GM18868 (cell line): Measurements from ENCODE around the gene POLR3E.
A peak's percentile ranks its signal among the peaks of the same experiment; 100 is the strongest.

Experiments used
- ATAC-seq: cut with Tn5 transposase; IDR thresholded peaks from one replicate; pipeline ENCODE4 v1.9.1; 2021; ENCODE audit warnings: mild to moderate bottlenecking, moderate library complexity; ENCODE audit not compliant: unreplicated experiment

The POLR3E gene

GRCh38 chr16:22297114-22297870 is at the start of gene POLR3E:
Gene POLR3E (plus strand): TSS chr16:22297409. CDS start chr16:22302969, 5,560 bp downstream.
- ATAC-seq: peak; percentile 83

GRCh38 chr16:22250522-22250921 is 46.7 kb upstream of the POLR3E start:
- ATAC-seq: no peak

- no peak for ATAC-seq
Observed at GRCh38 chr16:22252317-22252716, 44.9 kb upstream of the POLR3E start.

GRCh38 chr16:22253272-22253671 is 43.9 kb upstream of the POLR3E start:
- no peak for ATAC-seq

- ATAC-seq: no peak
Observed at GRCh38 chr16:22255335-22255734, 41.9 kb upstream of the POLR3E start.

GRCh38 chr16:22257440-22257839 is 39.8 kb upstream of the POLR3E start:
- ATAC-seq: no peak

GRCh38 chr16:22260490-22260889 is 36.7 kb upstream of the POLR3E start:
- no peak for ATAC-seq

GRCh38 chr16:22262460-22262859 is 34.7 kb upstream of the POLR3E start:
- no peak for ATAC-seq

- ATAC-seq: no peak
Observed at GRCh38 chr16:22264786-22265185, 32.4 kb upstream of the POLR3E start.

- no peak for ATAC-seq
Observed at GRCh38 chr16:22265351-22265750, 31.9 kb upstream of the POLR3E start.

- no peak for ATAC-seq
Observed at GRCh38 chr16:22266546-22266945, 30.7 kb upstream of the POLR3E start.

- no peak for ATAC-seq
Observed at GRCh38 chr16:22267764-22268163, 29.4 kb upstream of the POLR3E start.

- ATAC-seq: no peak
Observed at GRCh38 chr16:22270525-22270924, 26.7 kb upstream of the POLR3E start.

- no peak for ATAC-seq
Observed at GRCh38 chr16:22272870-22273650, 24.1 kb upstream of the POLR3E start.

- ATAC-seq: no peak
Observed at GRCh38 chr16:22274916-22275315, 22.3 kb upstream of the POLR3E start.

GRCh38 chr16:22278441-22279230 is 18.6 kb upstream of the POLR3E start:
- ATAC-seq: no peak

GRCh38 chr16:22282254-22282892 is 14.8 kb upstream of the POLR3E start:
- ATAC-seq: no peak

- ATAC-seq: no peak
Observed at GRCh38 chr16:22284637-22285036, 12.6 kb upstream of the POLR3E start.

GRCh38 chr16:22285080-22285479 is 12.1 kb upstream of the POLR3E start:
- no peak for ATAC-seq

- no peak for ATAC-seq
Observed at GRCh38 chr16:22291020-22291419, 6.2 kb upstream of the POLR3E start.

- no peak for ATAC-seq
Observed at GRCh38 chr16:22291860-22292318, 5.3 kb upstream of the POLR3E start.
